ENCODE data around the gene TAX1BP1.
A peak's percentile ranks its signal among the peaks of the same experiment; 100 is the strongest.

The TAX1BP1 gene

DNA sequence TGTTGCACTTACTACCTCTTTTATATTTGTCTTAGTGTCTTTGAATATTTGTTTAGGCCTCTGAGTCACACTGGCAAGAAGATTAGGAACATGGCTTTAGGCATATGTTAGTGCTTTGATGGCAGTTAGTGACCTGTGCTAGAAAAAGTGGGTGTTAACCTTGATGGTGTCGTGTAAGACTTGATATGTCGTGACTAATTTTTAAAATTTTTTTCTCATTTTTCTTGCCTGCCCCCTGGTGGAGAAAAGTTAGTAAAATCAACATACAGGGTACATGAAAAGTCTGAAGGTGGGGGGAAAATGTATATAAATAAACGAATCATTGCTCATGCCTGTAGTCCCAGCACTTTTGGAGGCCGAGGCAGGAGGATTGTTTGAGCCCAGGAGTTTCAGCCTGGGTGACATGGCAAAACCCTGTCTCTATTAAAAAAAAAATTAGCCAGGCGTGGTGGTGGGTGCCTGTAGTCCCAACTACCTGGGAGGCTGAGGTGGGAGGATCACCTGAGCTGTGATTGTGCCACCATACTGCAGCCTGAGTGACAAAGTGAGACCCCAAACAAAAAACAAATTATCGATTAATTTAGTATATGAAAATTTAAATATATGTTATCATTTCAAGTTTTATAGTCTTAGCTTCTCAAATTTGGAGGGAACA, 44.6 kb downstream of the TAX1BP1 start:
- peak; percentile 40 for DNase-seq

DNA sequence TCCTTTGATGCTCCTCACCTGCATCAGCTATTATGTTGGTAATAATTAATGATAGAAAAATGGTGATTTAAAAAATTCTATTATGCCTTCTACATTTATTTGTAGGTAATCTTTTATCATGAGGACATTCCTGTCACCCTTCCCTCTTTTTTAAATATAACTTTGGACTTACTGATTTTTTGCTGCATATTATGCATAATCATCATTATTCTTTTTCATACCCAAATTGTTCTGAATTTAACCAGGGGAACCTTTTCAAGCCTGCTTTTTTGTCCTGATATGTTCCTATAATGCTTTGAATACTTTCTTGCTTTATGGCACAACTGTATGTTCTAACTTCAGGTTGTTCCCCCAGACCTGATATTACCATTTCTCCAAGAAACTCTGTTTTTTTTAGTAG, 48.5 kb downstream of the TAX1BP1 start:
- DNase-seq: no peak

DNA sequence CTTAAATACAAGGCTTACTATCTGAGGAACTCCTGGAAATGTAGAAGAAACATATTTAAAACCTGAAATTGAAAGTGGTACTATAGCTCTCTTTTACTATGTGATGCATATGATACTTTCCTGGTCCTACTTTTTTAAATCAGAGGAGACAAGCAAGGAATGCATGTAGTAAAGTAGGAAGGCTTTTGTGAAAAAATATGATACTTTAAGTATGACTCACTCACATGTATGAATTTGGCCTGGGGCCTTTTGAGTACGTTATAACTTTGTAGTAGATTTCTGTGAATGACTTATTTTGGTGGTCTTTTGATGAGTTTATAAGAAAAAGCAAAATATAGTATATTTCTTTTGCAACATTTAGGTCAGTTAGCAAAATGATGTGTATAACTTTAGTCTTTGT, 53.8 kb downstream of the TAX1BP1 start:
- no peak for DNase-seq

DNA sequence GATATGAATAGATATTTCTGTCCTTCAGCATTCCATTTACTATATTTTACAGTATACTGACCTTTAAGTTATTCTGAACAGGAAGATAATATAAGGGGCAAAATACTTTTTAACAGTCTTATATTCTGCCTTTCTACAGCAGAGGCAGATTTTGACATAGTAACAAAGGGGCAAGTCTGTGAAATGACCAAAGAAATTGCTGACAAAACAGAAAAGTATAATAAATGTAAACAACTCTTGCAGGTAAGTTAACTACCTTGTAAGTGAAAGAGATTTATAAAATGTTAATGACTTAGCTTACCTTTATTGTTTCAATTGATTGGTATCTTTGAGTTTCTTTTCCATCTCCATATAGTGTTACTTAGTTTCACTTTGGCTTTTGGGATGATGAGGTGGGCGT, 56.0 kb downstream of the TAX1BP1 start:
- DNase-seq: no peak

DNA sequence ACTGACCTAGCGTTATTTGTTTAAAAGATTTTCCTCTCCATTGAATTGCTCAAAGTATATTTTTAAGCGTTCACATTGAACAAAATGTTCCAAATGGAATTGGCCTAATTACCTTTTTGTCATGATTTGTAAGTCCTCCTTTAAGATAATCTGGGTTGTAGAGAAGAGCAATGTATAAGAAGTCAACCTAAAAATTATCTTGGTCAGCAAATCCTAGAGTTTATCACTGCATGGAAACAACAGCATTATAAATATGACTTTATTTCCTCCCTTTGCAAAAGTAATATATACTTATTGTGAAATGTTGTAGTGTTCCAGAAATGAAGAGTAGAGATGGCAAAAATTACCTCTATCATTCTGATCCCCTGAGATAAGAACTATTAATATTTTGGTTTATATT, 59.2 kb downstream of the TAX1BP1 start:
- DNase-seq: no peak

DNA sequence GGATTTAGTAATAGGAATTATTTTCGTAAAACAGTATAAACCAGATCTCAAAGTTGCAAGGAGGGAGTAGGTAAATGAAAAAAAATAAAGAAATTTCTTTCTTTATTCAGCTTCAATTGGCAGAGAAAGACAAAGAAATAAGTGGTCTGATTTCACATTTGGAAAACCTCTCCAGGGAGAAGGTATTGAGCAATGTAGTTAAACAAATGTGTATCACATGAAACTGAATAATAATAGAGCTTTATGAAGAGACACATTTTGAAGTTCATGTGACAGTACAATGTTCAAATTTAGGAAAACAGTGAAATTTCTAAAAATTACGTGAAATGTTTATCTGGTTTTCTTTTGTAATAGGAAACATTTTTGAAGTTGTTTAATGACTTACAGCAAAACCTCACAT, 63.0 kb downstream of the TAX1BP1 start:
- DNase-seq: no peak

DNA sequence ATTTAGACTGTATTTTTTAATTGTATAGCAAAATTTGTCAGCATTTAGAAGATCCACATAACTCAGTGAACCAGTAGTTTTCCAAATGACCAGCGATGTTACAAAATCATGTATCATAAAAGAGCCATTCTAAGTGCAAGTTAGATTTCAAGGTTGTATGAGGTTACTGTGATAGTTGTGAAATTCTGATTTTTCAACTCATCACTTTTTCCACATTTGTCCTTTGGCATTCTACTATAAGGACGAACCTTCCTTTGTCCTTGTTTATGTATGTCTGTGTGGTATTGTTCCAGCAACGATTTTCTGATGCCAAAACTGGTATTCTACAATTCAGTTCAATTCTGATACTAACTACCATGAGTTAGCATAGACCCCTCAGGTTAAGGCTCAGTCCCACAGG, 64.2 kb downstream of the TAX1BP1 start:
- DNase-seq: no peak

DNA sequence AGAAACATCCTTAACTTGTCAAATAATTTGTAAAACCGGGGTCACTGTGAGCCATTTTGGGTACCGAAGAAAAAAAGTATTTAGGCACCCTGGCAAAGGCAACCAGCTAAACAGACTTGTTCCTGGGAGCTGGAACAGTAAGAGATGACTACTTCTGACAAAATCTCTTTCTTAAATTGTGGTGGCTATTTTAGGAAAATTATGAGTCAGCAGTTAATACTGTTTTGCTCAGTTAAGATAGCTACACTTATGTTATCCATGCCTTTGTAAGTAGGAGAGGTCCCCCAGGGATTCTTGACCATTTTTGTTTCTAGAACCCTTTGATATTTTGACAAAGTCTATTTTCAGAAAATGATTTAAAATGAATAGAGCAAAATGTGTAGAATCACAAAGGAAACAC, 68.7 kb downstream of the TAX1BP1 start:
- DNase-seq: no peak

DNA sequence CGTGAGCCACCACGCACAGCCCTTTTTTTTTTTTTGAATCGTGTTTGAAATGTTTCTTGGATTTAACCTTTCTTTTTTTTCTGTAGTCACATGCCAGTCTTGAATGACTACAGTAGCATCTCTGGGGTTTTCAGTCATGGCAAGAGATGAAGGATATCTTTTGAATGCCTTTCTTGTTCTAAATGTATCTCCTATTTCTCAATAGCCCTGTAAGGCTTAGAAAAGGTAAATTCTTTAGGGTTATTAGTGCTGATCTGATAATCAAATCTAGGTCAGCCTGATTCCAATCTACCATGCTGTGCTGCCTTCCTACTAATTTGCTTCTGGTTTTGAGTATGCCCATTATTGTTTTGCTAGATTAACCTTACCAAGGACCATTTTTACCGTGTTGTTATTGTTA, 70.2 kb downstream of the TAX1BP1 start:
- no peak for DNase-seq

DNA sequence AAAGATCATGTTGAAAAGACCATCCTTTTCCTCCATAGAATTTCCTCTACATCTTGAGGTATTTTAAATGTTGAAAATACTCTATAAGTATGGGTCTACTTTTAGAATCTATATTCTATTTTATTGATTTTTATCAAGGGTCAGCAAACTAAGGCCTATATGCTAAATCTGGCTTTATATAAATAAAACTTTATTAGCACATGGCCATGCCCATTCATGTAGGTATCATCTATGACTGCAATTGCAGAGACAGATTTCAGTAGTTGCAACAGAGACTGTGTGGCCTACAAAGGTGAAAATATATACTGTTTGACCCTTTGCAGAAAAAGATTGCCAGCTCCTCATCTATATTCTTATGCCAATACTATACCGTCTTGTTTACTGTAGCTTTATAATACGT, 72.7 kb downstream of the TAX1BP1 start:
- DNase-seq: no peak

DNA sequence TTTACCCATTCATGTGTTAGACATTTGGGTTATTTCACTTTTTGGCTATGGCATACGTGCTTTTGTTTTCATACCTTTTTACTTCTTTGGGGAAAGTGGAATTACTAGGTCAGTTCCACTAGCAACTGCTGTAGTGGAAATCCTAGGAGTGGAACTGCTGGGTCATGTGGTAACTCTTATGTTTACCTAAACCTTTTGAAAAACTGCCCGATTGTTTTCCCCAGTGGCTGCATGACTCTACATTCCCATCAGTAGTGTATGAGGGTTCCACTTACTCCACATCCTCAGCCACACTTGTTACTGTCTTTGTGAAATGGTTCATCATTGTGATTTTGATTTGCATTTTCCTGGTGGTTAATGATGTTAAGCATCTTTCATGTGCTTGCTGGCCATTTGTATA, 82.3 kb downstream of the TAX1BP1 start:
- DNase-seq: no peak

DNA sequence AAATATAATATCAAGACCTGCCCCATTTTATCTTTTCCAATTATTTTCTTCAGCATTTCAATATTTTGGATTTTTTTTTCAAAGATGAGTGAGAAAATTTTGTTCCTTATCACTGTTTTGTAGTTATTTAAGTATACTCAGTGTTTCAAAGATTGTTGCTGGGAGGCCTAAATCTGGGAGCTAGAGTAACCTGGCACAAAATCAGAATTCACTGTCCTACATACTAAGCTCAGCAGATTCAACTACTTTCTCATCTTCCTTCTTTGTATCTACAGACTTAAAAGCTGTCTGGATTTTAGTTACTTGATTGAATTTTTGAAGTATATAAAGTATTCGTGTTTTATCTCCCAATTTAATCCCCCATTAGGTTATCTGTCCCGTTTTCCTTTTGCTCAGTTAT, 85.9 kb downstream of the TAX1BP1 start:
- no peak for DNase-seq

DNA sequence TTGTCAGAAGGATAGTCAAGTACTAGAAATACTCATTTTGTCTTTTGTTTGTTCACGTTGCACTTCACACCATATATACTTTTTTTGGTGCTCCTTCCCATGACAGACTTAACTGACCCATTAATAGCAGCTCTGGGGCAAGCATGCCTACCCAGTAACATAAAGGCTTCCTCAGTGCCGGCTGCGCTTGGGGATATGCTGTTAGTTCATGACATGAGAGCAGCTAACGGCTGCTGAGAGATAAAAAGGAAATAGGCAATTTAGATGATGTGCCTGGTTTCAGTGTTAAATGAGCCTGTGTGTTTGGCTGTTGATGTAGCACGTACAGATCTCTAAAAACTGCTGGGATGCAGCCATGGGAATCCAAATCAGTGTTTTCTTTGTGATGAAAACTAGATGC, 86.4 kb downstream of the TAX1BP1 start:
- no peak for DNase-seq

DNA sequence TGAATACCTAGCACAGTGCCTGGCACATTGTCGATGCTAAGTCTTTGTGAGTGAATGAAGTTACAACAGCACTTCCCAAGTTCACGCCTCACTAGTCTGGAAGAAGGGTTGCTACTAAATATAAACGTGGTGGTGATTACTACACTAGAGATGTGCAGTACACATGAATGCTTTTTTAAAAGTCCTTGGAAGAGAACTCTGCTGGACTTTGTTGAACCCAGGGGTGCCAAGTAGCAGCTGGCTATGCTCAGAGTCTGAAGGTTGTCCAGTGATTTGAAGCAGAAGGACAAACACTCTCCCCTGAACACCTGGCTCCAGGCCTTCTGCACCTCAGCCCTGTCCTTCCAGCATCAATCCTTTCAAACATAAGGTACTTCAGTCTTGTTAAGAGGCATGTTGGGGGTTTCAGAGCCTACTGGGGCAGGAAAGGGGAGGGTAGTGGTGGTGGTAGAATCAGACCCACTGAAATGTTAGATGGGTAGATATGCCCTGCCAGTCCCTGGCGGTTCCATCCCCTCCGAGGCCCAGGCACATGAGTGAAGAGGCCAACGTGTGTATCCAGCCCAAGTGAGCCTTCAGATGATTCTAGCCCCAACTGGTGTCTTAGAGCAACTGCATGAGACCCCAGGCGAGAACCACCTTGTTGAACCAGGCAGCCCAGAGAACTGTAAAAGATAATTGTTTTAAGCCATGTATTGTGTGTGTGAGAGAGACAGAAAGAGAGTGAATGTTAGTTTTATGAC, 94.4 kb downstream of the TAX1BP1 start:
- DNase-seq: no peak

DNA sequence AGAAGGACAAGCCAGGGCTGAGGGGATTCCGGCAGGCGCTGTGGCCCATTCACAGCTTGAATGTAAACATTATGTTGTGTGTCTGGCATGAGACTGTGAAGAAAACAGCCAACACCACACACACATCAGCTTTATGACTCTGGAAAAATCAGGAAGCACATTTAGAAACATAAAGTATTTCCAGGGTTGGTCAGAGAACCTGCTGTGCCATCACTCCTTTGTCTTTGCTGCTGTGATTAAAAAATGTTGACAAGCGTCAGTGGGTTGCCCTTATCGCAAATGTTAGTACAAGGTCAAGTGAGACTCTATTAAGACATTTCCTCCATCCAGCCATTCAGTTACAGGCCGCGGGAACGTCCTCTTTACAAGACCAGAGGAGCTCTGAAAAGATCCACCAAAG, 95.4 kb downstream of the TAX1BP1 start:
- DNase-seq: no peak

DNA sequence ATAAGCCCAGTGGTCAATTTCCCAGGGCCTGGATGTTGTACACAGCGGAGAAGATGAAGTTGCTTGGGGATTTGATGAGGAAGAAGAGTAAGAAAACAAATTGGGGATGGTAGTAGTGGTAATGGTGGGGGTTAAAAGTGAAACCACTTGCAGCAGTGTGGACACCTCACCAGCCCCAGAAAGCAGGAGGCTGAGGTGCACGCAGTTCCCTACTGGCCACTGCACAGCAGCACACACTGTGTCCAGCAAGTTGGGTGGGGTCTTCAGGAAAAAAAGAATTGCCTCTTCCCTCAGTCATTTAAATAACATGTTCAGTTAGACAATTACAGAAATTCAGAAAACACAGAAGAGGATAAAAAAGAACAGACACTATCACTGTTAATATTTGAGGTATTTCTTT, 96.6 kb downstream of the TAX1BP1 start:
- DNase-seq: no peak

DNA sequence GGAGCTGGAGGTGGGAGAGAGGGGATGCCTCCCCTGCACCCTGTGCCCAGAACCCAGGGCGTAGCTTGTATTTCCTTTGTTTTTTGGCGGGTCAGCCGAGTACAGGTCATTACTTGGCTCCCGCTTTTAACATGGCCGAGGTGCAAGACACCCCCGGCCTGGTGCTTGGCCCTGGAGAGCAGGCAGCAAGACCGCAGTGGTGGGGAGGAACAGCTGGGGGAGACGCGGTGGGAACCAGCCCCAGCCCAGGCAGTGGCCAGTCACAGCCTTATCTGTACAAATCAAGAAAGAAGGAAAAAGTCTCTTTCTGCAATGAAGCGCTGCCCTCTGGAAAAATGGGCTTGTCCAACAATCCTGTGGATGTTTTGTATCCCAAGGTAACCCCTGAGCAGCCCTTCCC, 99.1 kb downstream of the TAX1BP1 start:
- no peak for DNase-seq

DNA sequence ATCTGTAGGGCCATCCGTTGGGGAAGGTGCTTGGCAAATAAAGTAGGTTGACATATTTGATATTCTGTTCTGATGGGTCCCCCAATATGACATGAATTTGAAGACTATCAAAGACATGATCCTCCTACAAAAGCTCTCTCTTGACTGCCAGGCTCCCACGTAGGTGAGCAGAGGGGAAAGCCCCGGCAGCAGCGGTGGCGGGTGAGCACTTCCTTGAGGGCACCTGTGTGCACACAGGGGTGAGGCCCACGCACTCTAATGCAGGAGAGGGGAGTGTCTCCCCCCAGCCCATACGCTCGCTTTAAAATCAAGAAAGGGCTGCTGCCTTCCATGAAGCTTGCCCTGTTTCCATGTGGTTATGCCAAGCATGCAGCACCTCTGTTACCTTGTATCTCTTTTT, 100.4 kb downstream of the TAX1BP1 start:
- DNase-seq: no peak

DNA sequence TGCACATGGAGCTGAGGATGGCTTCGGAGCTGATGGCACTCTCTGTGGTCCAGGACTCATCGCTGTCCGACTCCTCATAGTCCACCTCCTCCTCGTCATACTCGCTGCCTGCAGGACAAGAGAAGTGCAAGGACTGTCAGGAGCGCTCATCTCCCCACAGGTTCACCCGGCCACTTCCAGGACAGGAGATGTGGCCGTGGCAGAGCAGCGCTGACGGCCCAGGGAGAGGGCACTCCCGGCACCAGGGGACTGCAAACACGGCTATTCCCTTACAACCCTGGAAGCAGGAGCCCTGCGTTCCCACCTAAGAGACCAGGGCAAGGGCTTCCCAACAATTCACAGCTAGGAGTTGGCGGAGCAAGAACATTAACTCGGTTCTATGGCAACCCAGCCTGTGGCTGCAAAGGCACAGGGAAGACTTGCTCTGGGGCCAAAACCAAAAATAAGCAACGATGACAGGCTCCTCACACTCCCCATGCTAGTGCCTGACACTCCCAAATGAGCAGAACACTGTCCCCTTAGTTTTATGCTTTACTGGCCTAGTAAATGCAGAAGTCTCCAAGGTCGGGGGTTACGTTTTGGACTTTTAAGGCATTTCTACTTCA, 100.9 kb downstream of the TAX1BP1 start:
- no peak for DNase-seq

DNA sequence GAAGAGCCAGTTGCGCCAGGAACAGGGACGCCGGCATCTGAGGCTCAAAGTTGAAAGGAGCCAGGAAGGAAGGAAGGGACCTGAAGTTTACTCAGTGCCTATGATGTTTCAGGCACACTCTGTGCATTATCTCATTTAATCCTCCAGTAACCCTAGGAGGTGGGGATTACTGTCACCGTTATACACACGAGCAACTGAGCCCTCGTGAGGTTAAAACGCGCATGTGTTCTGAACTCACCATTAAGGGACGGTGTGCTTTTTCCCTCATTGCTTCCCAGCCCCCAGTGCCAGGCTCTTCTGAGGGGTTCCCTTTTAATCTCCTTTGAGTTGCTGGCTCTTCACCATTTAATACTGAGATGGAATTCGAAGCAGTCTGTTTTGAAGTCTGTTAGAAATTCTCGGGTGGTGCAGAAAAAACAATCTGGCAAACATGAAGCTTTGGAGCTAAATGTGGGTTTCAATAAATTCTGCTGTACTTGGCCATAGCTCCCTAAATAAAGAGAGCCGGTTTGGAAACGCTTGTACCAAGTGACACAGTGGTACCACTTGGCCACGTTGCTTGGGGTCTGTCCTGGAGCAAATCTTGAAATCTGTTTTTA, 102.2 kb downstream of the TAX1BP1 start:
- no peak for DNase-seq

DNA sequence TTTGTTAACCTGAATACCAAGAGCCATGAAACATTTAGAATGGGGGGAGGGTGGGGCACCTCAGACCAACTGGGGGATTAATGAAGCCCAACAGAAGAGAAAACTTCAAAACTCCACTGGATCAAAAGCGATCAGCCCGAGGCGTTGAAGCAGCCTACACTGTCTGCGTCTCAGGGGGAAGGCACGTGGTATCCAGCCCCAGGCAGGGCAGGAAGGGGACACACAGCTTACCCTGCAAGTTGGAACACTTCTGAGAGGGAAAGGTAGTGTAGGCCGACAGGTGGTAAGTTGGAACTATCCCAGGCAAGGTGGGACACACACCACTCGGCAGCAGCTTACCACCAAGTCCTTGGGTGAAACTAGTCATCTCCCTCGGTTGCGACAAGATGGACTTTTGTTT, 102.9 kb downstream of the TAX1BP1 start:
- no peak for DNase-seq

DNA sequence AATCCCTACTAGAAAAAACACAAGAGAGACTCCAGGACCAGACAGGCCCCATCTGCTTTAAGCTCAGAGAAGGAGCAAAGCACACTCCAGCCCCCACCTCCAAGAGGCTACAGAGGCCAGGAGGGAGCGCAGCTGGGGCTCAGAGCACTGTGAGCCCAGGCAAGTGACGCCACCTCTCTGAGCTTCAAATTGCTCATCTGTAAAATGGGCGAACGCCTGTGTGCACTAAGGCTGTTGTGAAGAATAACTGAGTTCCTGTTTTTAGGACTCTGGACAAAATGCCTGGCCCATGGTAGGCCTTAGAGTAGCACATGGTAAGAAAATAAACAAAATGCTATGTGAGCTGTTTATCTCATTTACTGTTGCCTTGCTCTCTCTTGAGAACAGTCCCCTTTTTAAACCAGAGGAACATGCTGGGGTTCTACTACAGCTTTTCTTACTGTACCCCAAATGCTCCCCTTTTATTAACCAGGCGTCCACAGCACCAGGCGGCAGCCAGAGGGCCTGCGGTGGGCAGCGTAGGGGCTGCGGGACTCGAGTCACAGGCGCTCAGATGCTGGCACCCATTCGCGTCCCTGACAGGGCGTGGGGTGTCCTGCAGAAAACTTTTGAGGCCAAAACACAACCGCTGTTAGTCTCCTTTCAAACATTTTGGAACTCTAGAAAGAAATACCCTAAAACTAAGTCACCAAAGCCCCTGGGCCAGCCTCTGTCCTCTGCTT, 103.8 kb downstream of the TAX1BP1 start:
- no peak for DNase-seq

DNA sequence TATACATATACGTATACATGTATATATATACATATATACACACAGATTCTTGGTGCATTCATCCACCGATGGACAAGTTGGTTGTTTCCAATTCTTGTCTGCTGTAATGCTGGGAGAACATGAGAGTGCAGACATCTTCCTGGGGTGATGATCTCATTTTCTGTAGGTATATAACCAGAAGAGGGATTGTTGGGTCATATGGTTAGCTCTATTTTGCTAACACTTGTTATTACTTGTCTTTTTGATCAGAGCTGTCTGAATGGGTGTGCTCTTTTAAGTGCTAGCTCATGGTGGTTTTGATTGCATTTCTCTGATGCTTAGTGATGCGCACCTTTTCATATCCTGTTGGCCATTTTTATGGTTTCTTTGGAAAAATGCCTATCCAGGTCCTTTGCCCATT, 106.4 kb downstream of the TAX1BP1 start:
- DNase-seq: no peak

DNA sequence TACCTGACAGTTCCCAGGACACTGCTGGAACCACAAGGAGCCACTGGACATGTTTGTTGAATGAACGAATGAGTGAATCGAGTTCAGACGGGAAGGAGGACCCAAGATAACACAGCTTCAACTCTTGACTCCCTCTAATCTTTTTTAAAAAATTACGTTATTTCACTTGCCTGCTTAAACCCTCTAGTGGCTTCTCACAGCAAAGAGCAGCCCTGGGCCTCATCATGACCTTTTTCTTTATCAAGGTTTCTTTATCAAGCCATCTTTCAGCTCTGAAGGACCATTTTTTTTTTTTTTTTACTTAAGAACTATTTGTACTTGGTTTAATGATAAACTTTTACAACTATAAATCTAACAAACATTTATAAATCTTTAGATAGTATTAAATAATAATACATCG, 110.6 kb downstream of the TAX1BP1 start:
- DNase-seq: no peak
